Measurements from ENCODE around the gene RARB.

The RARB gene

DNA sequence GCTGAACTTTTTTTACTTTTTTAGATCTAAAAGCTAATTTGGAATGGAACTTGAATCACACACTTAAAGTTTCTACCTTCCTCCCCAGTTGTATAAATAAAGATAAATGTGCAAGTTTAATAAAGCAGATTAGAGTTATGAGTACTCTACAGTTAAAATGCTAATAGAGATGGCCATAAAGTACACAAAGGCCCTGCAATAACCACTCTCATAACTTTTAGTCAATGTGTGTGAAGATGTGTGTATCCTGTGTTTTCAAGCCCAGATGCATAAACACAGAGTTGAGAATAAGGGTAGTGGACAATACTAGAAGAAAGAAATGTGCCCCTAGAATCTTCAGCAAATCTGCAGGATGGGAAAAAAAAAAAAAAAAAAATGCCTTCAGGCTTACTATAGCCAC lies 191.3 kb downstream of the RARB start:
- no peak for DNase-seq (ENCODE audit: low read depth)
- TF ChIP-seq CTCF (IDR thresholded peaks at IDR 0.05; ENCODE audit: insufficient read depth, low read depth, low read length, missing control alignments) = no peak
- no peak overlapping the region for H3K4me3 ChIP-seq (ENCODE audit: low read depth, low read length)

- H3K4me3 ChIP-seq (ENCODE audit: low read depth, low read length) = no peak overlapping the region
- TF ChIP-seq CTCF (IDR thresholded peaks at IDR 0.05; ENCODE audit: insufficient read depth, low read depth, low read length, missing control alignments) = no peak
- DNase-seq (ENCODE audit: low read depth) = no peak
Observed at GRCh38 chr3:25620493-25620892, 192.4 kb downstream of the RARB start.

DNA sequence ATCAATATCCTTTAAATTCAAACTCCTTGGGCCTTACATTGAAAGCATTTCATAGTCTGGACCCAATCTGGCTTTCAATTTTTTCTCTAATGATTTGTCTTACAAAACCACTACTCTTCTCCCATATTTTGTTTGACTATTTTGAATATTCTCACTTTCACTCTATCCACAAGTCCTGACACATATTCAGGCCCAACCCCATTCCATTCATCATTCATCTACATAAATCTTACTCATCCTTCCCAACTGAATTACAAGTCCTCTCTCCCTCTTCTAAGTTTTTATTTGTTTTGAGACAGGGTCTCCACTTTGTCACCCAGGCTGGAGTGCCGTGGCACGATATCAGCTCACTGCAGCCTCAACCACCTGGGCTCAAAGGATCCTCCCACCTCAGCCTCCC lies 193.0 kb downstream of the RARB start:
- DNase-seq (ENCODE audit: low read depth) = no peak
- H3K4me3 ChIP-seq (ENCODE audit: low read depth, low read length) = no peak overlapping the region
- no peak for TF ChIP-seq CTCF (IDR thresholded peaks at IDR 0.05; ENCODE audit: insufficient read depth, low read depth, low read length, missing control alignments)

DNA sequence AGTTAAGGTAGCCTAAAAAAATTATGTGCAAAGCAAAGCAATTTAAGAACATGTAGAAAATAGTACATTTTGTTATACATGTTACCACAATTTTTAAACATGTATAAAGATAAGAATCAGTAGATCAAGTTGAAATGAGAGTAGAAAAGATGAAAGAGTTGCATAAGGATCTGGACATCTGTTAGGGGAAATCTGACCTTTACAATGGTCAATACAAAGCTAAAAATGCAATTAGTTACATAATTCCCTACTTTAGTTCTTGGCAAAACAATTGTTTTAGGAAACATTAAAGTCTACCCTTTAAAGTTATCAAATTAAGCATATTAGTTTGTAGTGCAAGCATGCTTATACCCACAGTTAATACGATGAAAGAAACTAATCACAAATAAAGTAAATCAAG lies 203.9 kb downstream of the RARB start:
- TF ChIP-seq CTCF (IDR thresholded peaks at IDR 0.05; ENCODE audit: insufficient read depth, low read depth, low read length, missing control alignments) = no peak
- H3K4me3 ChIP-seq (ENCODE audit: low read depth, low read length) = no peak overlapping the region
- no peak for DNase-seq (ENCODE audit: low read depth)

- H3K4me3 ChIP-seq (ENCODE audit: low read depth, low read length) = no peak overlapping the region
- DNase-seq (ENCODE audit: low read depth) = no peak
- no peak for TF ChIP-seq CTCF (IDR thresholded peaks at IDR 0.05; ENCODE audit: insufficient read depth, low read depth, low read length, missing control alignments)
Observed at GRCh38 chr3:25633919-25634318, 205.9 kb downstream of the RARB start.

DNA sequence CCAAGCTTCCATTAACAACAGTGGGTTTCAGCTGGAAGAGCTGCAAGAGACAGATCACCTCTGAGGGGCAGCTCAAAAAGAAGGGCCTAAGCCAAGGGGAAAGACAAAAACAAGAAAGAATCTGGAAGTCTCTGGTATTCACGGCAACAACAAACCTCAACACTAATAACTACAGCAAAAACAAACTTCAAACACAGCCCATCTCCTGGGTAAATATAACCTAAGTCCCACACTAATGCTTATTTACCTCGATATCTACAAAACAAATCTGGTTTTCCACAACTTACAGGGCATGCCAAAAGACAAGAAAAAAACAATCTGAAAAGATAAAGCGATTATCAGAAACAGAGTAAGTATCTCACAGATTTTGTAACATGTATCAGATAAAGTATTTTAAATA lies 207.0 kb downstream of the RARB start:
- DNase-seq (ENCODE audit: low read depth) = no peak
- H3K4me3 ChIP-seq (ENCODE audit: low read depth, low read length) = no peak overlapping the region
- no peak for TF ChIP-seq CTCF (IDR thresholded peaks at IDR 0.05; ENCODE audit: insufficient read depth, low read depth, low read length, missing control alignments)
